ENCODE results near the gene DZIP3.
A peak's percentile ranks its signal among the peaks of the same experiment; 100 is the strongest.
"Not testable (repeated sequence)": the region's sequence is repeated elsewhere in the genome, so short reads cannot be mapped to it uniquely, and the experiment has no call there.

DZIP3 gene

GRCh38 chr3:108595321-108595720 is 5.8 kb downstream of the DZIP3 start:
- in situ Hi-C loops (cut with HindIII; ENCODE audit: low pct_ligation_motif_present, low pct_unique_long_range_greater_than_20kb, low sequenced_read_pairs): no loop called here

GRCh38 chr3:108598375-108598774 is 8.9 kb downstream of the DZIP3 start:
- DNase-seq: no peak
- in situ Hi-C loops (cut with HindIII; ENCODE audit: low pct_ligation_motif_present, low pct_unique_long_range_greater_than_20kb, low sequenced_read_pairs): no loop called here

More at GRCh38 chr3:108595321-108595720, 5.8 kb downstream of the DZIP3 start:
- no peak for DNase-seq

GRCh38 chr3:108599677-108600409 is 10.3 kb downstream of the DZIP3 start:
- in situ Hi-C loops (cut with HindIII; ENCODE audit: low pct_ligation_motif_present, low pct_unique_long_range_greater_than_20kb, low sequenced_read_pairs): no loop called here

GRCh38 chr3:108602249-108602934 is 12.9 kb downstream of the DZIP3 start:
- in situ Hi-C loops (cut with HindIII; ENCODE audit: low pct_ligation_motif_present, low pct_unique_long_range_greater_than_20kb, low sequenced_read_pairs): no loop called here
- no peak for DNase-seq

More at GRCh38 chr3:108599677-108600409, 10.3 kb downstream of the DZIP3 start:
- DNase-seq: no peak

- no peak for DNase-seq
- in situ Hi-C loops (cut with HindIII; ENCODE audit: low pct_ligation_motif_present, low pct_unique_long_range_greater_than_20kb, low sequenced_read_pairs): no loop called here
These were observed 13.4 kb downstream of the DZIP3 start for GRCh38 chr3:108602935-108603294.

- in situ Hi-C loops (cut with HindIII; ENCODE audit: low pct_ligation_motif_present, low pct_unique_long_range_greater_than_20kb, low sequenced_read_pairs): no loop called here
- no peak for DNase-seq
These were observed 14.2 kb downstream of the DZIP3 start for GRCh38 chr3:108603691-108604090.

GRCh38 chr3:108605028-108605427 is 15.5 kb downstream of the DZIP3 start:
- in situ Hi-C loops (cut with HindIII; ENCODE audit: low pct_ligation_motif_present, low pct_unique_long_range_greater_than_20kb, low sequenced_read_pairs): no loop called here

GRCh38 chr3:108605491-108605890 is 16.0 kb downstream of the DZIP3 start:
- in situ Hi-C loops (cut with HindIII; ENCODE audit: low pct_ligation_motif_present, low pct_unique_long_range_greater_than_20kb, low sequenced_read_pairs): no loop called here
- no peak for DNase-seq

More at GRCh38 chr3:108605028-108605427, 15.5 kb downstream of the DZIP3 start:
- no peak for DNase-seq

- DNase-seq: no peak
- in situ Hi-C loops (cut with HindIII; ENCODE audit: low pct_ligation_motif_present, low pct_unique_long_range_greater_than_20kb, low sequenced_read_pairs): no loop called here
These were observed 19.2 kb downstream of the DZIP3 start for GRCh38 chr3:108608750-108609149.

GRCh38 chr3:108610651-108611050 is 21.1 kb downstream of the DZIP3 start:
- in situ Hi-C loops (cut with HindIII; ENCODE audit: low pct_ligation_motif_present, low pct_unique_long_range_greater_than_20kb, low sequenced_read_pairs): no loop called here
- no peak for DNase-seq

GRCh38 chr3:108616090-108616489 is 26.6 kb downstream of the DZIP3 start:
- in situ Hi-C loops (cut with HindIII; ENCODE audit: low pct_ligation_motif_present, low pct_unique_long_range_greater_than_20kb, low sequenced_read_pairs); DNase-seq: not testable (repeated sequence)

GRCh38 chr3:108620250-108620649 is 30.7 kb downstream of the DZIP3 start:
- no peak for DNase-seq
- in situ Hi-C loops (cut with HindIII; ENCODE audit: low pct_ligation_motif_present, low pct_unique_long_range_greater_than_20kb, low sequenced_read_pairs): no loop called here

- in situ Hi-C loops (cut with HindIII; ENCODE audit: low pct_ligation_motif_present, low pct_unique_long_range_greater_than_20kb, low sequenced_read_pairs): no loop called here
- no peak for DNase-seq
These were observed 34.0 kb downstream of the DZIP3 start for GRCh38 chr3:108623504-108623903.

GRCh38 chr3:108629974-108630373 is 40.5 kb downstream of the DZIP3 start:
- in situ Hi-C loops (cut with HindIII; ENCODE audit: low pct_ligation_motif_present, low pct_unique_long_range_greater_than_20kb, low sequenced_read_pairs): no loop called here
- DNase-seq: no peak

- no peak for DNase-seq
- in situ Hi-C loops (cut with HindIII; ENCODE audit: low pct_ligation_motif_present, low pct_unique_long_range_greater_than_20kb, low sequenced_read_pairs): no loop called here
These were observed 53.0 kb downstream of the DZIP3 start for GRCh38 chr3:108642526-108642925.

GRCh38 chr3:108645364-108645763 is 55.8 kb downstream of the DZIP3 start:
- in situ Hi-C loops (cut with HindIII; ENCODE audit: low pct_ligation_motif_present, low pct_unique_long_range_greater_than_20kb, low sequenced_read_pairs): no loop called here
- DNase-seq: no peak

- DNase-seq; in situ Hi-C loops (cut with HindIII; ENCODE audit: low pct_ligation_motif_present, low pct_unique_long_range_greater_than_20kb, low sequenced_read_pairs): not testable (repeated sequence)
These were observed 66.1 kb downstream of the DZIP3 start for GRCh38 chr3:108655664-108656063.

GRCh38 chr3:108661699-108662098 is 72.2 kb downstream of the DZIP3 start:
- in situ Hi-C loops (cut with HindIII; ENCODE audit: low pct_ligation_motif_present, low pct_unique_long_range_greater_than_20kb, low sequenced_read_pairs): no loop called here

GRCh38 chr3:108662142-108662738 is 72.7 kb downstream of the DZIP3 start:
- in situ Hi-C loops (cut with HindIII; ENCODE audit: low pct_ligation_motif_present, low pct_unique_long_range_greater_than_20kb, low sequenced_read_pairs): no loop called here
- DNase-seq: peak; percentile 59

More at GRCh38 chr3:108661699-108662098, 72.2 kb downstream of the DZIP3 start:
- DNase-seq: no peak

All from ACHN (cell line).